GM10266 (cell line): Measurements from ENCODE around the gene CITED4.
A peak's percentile ranks its signal among the peaks of the same experiment; 100 is the strongest.

ENCODE experiments used
- DNase-seq: peaks from one replicate; pipeline ENCODE4 v3.0.0; 2012; ENCODE audit errors: extremely low spot score
- CTCF ChIP-seq: IDR thresholded peaks from 2 replicates; pipeline ENCODE4 v1.5.1; 2012; ENCODE audit warnings: mild to moderate bottlenecking, low read depth; ENCODE audit not compliant: control insufficient read depth, insufficient read depth; ENCODE audit errors: missing control alignments

The CITED4 gene

GRCh38 chr1:40862008-40862863 lies at the start of gene CITED4:
Gene CITED4, minus strand, starts transcription at chr1:40862363. Its CDS starts 236 bp downstream, at chr1:40862127.
- DNase-seq: peak; percentile 99
- peak; percentile 3 for TF ChIP-seq CTCF

GRCh38 chr1:40911105-40911504 lies 48.9 kb upstream of the CITED4 start:
- no peak for TF ChIP-seq CTCF
- no peak for DNase-seq

- no peak for TF ChIP-seq CTCF
Observed at GRCh38 chr1:40909281-40909680, 47.1 kb upstream of the CITED4 start.

GRCh38 chr1:40908350-40908749 lies 46.2 kb upstream of the CITED4 start:
- no peak for DNase-seq
- TF ChIP-seq CTCF: no peak

More at GRCh38 chr1:40909281-40909680, 47.1 kb upstream of the CITED4 start:
- no peak for DNase-seq

- DNase-seq: no peak
- no peak for TF ChIP-seq CTCF
Observed at GRCh38 chr1:40907899-40908298, 45.7 kb upstream of the CITED4 start.

GRCh38 chr1:40906781-40907400 lies 44.7 kb upstream of the CITED4 start:
- TF ChIP-seq CTCF: no peak
- no peak for DNase-seq

GRCh38 chr1:40905061-40905460 lies 42.9 kb upstream of the CITED4 start:
- no peak for TF ChIP-seq CTCF
- no peak for DNase-seq
